Central memory CD8-positive, alpha-beta T cell (primary cell): ENCODE measurements around the gene NABP2.

Source experiments
- ATAC-seq: fragments of 150-1000 bp; cut with Tn5 transposase; replicated peaks from 2 replicates; pipeline ENCODE4 v1.10.0; 2022; ENCODE audit warnings: mild to moderate bottlenecking, moderate FRiP score, moderate number of reproducible peaks; ENCODE audit not compliant: poor library complexity, severe bottlenecking; ENCODE audit errors: extremely low read depth
- DNase-seq, 2 donors: peaks; one replicate each; pipeline ENCODE4 v3.0.0; 2021; ENCODE audit warnings: low spot score in 2 of 2
- H3K27ac Mint-ChIP-seq: one replicate; pipeline ENCODE4 v1.8.0; 2022; ENCODE audit warnings: low read depth, mild to moderate bottlenecking, moderate library complexity, mixed read lengths
- H3K27me3 Mint-ChIP-seq: one replicate; pipeline ENCODE4 v1.8.0; 2022; ENCODE audit warnings: mixed read lengths
- H3K36me3 Mint-ChIP-seq: one replicate; pipeline ENCODE4 v1.8.0; 2022; ENCODE audit warnings: mild to moderate bottlenecking, moderate library complexity, mixed read lengths; ENCODE audit not compliant: insufficient read depth
- H3K4me1 Mint-ChIP-seq: one replicate; pipeline ENCODE4 v1.8.0; 2022; ENCODE audit warnings: mixed read lengths
- H3K4me3 Mint-ChIP-seq: one replicate; pipeline ENCODE4 v1.8.0; 2022; ENCODE audit warnings: mild to moderate bottlenecking, moderate library complexity, mixed read lengths
- H3K9me3 Mint-ChIP-seq: one replicate; pipeline ENCODE4 v1.8.0; 2022; ENCODE audit warnings: mixed read lengths

Gene NABP2

DNA sequence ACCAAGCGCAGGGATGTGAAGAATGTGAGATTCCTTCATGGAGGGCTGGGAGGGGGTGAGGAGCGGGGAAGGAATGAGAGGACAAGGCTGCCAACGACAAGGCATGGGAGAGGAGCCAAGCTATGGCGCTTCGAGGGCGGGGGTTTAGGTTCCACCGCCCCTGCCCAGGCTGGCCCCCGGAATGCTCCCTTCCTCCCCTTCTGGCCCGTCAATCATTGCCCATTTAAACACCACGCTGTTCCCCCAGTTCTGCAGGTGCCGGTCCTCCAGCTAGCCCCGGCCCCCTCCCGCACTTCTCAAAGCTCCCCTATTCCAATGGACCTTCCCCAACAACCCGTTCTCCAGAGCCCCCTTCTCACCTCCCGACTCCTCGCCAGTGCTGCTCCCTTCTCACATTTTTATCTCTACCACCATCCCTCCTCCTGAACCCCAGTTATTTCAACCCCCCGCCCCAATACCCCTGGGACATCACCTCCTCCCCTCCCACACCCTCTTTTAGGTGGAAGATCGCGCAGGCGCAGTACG, 2.8 kb upstream of the NABP2 start:
- DNase-seq (peak in 1 of 2 donors; percentile 20), ATAC-seq (peak; percentile 10)
- H3K27me3 Mint-ChIP-seq, result no peaks in the 10 kb centered on the region
- peaks cover 57% of the 10 kb centered on the region for H3K4me1 Mint-ChIP-seq
- H3K4me3 Mint-ChIP-seq, result peak overlapping the region; percentile 99
- H3K9me3 Mint-ChIP-seq, result no peaks in the 10 kb centered on the region
- H3K27ac Mint-ChIP-seq, result peak overlapping the region; percentile 100
- peaks cover 19% of the 10 kb centered on the region for H3K36me3 Mint-ChIP-seq

DNA sequence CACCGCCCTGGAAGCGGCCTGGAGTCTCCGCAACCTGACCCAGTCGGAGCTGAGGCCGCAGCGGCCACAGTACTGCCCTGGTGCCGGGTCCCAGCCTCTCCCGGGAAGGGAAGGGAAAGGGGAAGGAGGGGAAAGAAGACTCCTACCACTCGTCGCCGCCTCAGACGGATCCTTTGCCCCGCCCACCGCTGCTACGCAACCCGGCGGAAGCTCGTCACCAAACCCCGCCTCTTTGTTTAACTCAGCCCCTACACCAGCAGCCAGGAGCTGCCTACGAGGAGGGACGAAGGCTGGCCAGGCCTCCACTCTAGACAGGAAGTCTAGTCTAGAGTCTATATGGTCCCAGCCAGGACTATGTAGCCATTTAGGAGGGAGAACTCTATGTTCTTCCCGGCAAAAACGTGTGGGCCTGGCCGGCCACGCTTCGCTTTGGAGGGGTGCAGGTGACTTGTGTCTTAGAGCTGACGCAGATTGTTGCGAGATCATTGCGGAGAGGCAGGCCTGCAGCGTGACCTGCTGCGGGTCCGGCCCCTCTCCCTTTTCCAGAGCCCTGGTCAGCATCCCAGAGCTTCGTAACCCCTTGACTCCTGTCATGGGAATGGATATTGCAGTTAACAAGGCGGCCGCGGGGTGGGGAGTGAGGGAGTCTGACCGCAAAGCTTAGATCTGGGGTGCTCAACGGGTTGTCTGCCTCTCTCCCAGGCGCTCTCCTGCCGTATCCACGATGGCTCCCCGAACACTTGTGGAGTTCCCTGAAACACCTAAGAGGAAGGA, 2.2 kb upstream of the NABP2 start, which contains the start of gene RNF41:
TSS of gene RNF41 (minus strand) at position 166 of the 774 bp plus-strand sequence. CDS start 7,875 bp downstream, outside the sequence.
- Mint-ChIP-seq H3K4me1 (peaks cover 51% of the 10 kb centered on the region), H3K9me3 (no peaks in the 10 kb centered on the region), H3K4me3 (peak within 1 kb of the TSS; percentile 99), H3K27me3 (no peaks in the 10 kb centered on the region), H3K27ac (peak within 1 kb of the TSS; percentile 100), H3K36me3 (peaks cover 20% of the 10 kb centered on the region)
- peak; percentile 90 for ATAC-seq
- DNase-seq, result peak; percentile 88 to 91

DNA sequence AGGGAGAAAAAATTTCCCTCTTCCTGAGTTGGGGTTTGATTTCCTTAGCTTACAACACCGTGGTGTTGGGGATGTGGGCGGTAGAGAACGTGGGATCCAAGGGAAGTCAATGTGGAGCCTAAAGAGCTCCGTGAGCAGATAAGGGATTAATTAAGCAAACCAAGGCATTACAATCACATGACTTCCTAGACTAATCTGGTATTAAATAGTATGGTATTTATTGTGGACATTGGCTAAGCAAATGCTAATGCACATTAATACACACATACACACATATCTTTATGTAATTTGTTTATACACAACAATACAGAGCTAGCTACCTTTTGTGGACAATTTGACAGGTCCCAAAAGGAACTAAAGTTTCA, 1.6 kb upstream of the NABP2 start:
- H3K27ac Mint-ChIP-seq, result peak overlapping the region; percentile 100
- H3K27me3 Mint-ChIP-seq, result no peaks in the 10 kb centered on the region
- H3K4me1 Mint-ChIP-seq, result peaks cover 51% of the 10 kb centered on the region
- no peaks in the 10 kb centered on the region for H3K9me3 Mint-ChIP-seq
- H3K36me3 Mint-ChIP-seq, result peaks cover 20% of the 10 kb centered on the region
- H3K4me3 Mint-ChIP-seq, result peak overlapping the region; percentile 99
- DNase-seq (no peak), ATAC-seq (no peak)

DNA sequence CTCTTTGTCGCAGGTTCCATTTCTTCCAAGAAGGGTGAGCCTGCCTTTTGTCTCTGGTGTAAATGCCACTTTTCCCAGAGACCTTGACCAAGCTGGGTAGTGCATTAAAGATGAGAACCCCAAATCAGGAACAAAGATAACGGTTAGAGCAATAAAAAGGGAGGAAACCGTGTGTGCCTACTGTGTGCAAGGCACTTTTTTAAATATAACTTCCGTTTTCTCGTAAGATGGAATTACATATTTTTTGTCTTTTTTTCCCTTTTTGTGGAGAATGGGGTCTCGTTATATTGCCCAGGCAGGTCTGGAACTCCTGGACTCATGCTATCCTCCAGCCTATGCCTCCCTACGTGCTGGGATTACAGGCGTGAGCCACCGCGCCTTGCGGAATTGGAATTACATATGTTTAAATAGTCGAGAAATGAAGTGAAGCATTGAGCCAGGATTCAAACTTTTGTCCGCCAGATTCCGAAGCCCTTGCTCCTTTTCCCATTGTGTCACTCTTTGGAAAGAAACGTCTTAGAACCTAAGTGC, 506 bp upstream of the NABP2 start:
- no peak for DNase-seq
- no peaks in the 10 kb centered on the region for H3K9me3 Mint-ChIP-seq
- no peak for ATAC-seq
- H3K4me3 Mint-ChIP-seq, result peak overlapping the region; percentile 79
- H3K27ac Mint-ChIP-seq, result peak overlapping the region; percentile 81
- H3K4me1 Mint-ChIP-seq, result peaks cover 51% of the 10 kb centered on the region
- H3K36me3 Mint-ChIP-seq, result peaks cover 20% of the 10 kb centered on the region
- H3K27me3 Mint-ChIP-seq, result no peaks in the 10 kb centered on the region

DNA sequence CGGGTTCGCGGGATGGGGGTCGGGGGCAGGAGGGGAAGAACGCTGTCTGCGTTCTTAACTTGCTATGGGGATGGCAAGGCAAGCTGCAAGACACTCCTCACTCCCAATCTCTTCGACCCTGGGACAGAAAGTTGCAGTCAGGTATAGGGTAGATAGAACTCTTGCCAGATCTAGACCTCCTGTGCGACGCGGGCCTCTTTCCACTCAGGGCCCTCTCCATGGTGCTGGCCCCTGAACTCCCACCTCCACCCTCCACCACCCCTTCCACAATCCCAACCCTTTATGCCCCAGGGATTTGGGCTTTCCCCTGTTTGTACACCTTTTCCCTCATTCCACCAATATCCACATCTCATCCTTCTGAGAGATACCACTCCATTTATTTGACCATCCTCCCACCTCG, 812 bp downstream of the NABP2 start:
- no peak for ATAC-seq
- H3K27ac Mint-ChIP-seq, result peak overlapping the region; percentile 81
- H3K9me3 Mint-ChIP-seq, result no peaks in the 10 kb centered on the region
- H3K36me3 Mint-ChIP-seq, result peaks cover 20% of the 10 kb centered on the region
- H3K4me3 Mint-ChIP-seq, result peak overlapping the region; percentile 79
- H3K27me3 Mint-ChIP-seq, result no peaks in the 10 kb centered on the region
- H3K4me1 Mint-ChIP-seq, result peaks cover 51% of the 10 kb centered on the region
- DNase-seq, result no peak

DNA sequence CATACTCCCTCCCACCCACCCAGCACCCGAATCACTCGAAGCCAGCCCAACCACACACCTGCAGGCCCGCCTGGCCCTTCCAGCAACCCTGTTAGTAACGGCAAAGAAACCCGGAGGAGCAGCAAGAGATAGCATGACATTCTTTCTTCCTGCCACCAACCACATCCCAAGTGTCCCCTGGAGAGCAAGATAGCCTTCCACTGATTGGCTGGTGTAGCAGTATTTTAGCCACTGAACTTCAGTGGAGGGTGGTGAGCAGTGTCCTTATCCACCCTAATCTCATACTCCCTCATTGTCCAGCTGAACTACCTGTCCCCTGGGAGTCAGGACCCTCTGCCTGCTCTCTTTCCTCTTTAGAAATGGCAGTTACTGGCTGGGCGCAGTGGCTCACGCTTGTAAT, 4.9 kb downstream of the NABP2 start:
- DNase-seq, result no peak
- ATAC-seq, result no peak
- Mint-ChIP-seq H3K27ac (no peak overlapping the region), H3K36me3 (peaks cover 7% of the 10 kb centered on the region), H3K4me1 (peaks cover 17% of the 10 kb centered on the region), H3K27me3 (no peaks in the 10 kb centered on the region), H3K4me3 (no peak overlapping the region), H3K9me3 (no peaks in the 10 kb centered on the region)

GRCh38 chr12:56229916-56230431, 5.8 kb downstream of the NABP2 start, which contains the start of gene SLC39A5:
Gene SLC39A5 (plus strand): TSS chr12:56230051. CDS start chr12:56231275, 1,224 bp downstream.
- no peaks in the 10 kb centered on the region for H3K27me3 Mint-ChIP-seq
- no peaks in the 10 kb centered on the region for H3K9me3 Mint-ChIP-seq
- no peak within 1 kb of the TSS for H3K4me3 Mint-ChIP-seq
- H3K27ac Mint-ChIP-seq, result no peak within 1 kb of the TSS
- DNase-seq (no peak), ATAC-seq (no peak)
- peaks cover 7% of the 10 kb centered on the region for H3K36me3 Mint-ChIP-seq
- H3K4me1 Mint-ChIP-seq, result peaks cover 8% of the 10 kb centered on the region

DNA sequence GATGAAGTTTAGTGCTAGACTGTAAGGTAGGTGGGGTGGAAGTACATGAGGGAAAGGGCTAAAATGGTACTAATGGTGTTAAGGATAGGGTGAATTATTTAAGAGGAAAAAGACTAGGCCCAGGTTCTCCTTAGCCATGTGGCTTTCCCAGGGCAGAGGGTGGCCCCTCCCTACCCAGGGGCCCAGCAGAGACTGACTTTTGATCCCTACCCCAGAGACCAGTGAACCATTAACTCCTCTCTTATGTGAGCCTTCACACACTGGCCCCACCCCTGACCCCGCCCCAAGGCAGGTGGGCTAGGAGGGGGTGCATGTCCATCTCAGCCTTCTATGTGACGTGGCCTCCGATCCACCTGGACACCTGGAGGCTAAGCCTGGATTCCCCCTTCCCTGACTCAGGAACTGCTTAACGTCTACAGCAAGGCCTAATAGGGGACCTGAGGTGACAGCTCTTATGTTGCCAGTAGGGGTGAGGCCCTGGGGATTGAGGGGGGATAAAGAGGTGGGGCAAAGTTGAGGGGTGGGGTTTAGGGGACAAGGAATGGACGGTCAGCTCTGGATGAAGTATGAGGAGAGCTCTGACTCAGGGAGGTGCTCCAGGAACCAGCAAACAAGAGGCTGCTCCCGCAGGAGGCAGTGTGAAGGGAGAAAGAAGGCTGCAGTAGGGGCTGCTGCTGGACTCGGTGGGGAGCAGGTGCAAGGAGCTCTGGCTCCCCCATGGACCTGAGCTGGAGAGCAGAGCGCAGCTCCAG, 6.5 kb downstream of the NABP2 start:
- no peak for ATAC-seq
- Mint-ChIP-seq H3K36me3 (peaks cover 10% of the 10 kb centered on the region), H3K4me3 (no peak overlapping the region), H3K27me3 (no peaks in the 10 kb centered on the region), H3K27ac (no peak overlapping the region), H3K9me3 (no peaks in the 10 kb centered on the region), H3K4me1 (peaks cover 1% of the 10 kb centered on the region)
- no peak for DNase-seq

- Mint-ChIP-seq H3K9me3 (no peaks in the 10 kb centered on the region), H3K27me3 (no peaks in the 10 kb centered on the region), H3K27ac (no peak overlapping the region), H3K36me3 (peaks cover 10% of the 10 kb centered on the region), H3K4me1 (no peaks in the 10 kb centered on the region), H3K4me3 (no peak overlapping the region)
- no peak for ATAC-seq
- DNase-seq, result no peak
These were observed 7.0 kb downstream of the NABP2 start for GRCh38 chr12:56231184-56231582.

DNA sequence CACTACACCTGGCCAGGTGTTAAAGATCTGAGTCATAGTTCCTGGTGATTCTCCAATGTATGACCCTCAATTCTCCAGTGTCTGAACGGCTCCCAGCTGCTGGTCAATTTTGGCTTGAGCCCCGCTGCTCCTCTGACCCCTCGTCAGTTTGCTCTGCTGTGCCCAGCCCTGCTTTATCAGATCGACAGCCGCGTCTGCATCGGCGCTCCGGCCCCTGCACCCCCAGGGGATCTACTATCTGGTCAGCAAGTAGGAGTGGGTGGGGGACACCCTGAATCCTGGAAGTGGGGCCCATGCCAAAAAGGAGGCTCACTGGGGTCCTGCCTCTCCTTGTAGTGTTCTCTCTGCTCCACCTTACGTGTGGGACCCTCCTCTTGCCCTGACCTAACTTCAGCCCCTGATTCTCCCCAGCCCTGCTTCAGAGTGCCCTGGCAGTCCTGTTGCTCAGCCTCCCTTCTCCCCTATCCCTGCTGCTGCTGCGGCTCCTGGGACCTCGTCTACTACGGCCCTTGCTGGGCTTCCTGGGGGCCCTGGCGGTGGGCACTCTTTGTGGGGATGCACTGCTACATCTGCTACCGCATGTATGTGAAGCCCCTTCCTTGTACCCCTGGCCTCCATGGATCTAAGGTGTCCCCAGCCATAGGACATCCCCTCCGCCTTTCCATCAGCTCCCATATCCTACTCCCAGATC, 10.7 kb downstream of the NABP2 start:
- Mint-ChIP-seq H3K4me1 (peaks cover 5% of the 10 kb centered on the region), H3K36me3 (peaks cover 4% of the 10 kb centered on the region), H3K4me3 (no peak overlapping the region), H3K27me3 (no peaks in the 10 kb centered on the region), H3K27ac (peak overlapping the region; percentile 3), H3K9me3 (no peaks in the 10 kb centered on the region)
- ATAC-seq (no peak), DNase-seq (no peak)

DNA sequence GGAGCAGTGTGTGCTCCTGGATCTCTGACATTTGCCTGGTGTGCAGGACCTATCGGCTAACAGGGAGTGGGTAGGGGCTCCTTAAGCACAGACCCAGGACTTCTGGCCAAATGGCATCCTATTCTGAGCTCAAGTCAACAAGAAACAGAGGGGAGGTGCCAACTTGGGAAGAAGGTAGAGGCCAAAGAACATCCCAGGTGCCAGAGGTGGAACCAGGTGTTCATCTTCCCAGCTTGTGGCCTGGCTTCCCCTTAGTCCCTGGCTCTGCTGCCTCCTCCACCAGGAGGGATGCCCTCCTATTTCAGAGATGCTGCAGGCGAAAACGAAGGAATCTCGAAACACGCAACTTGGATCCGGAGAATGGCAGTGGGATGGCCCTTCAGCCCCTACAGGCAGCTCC, 11.9 kb downstream of the NABP2 start:
- H3K4me3 Mint-ChIP-seq, result no peak overlapping the region
- no peak overlapping the region for H3K27ac Mint-ChIP-seq
- H3K4me1 Mint-ChIP-seq, result peaks cover 5% of the 10 kb centered on the region
- DNase-seq, result no peak
- peaks cover 7% of the 10 kb centered on the region for H3K36me3 Mint-ChIP-seq
- H3K9me3 Mint-ChIP-seq, result no peaks in the 10 kb centered on the region
- ATAC-seq, result no peak
- H3K27me3 Mint-ChIP-seq, result no peaks in the 10 kb centered on the region

GRCh38 chr12:56236985-56237384, 12.8 kb downstream of the NABP2 start:
- Mint-ChIP-seq H3K27ac (no peak overlapping the region), H3K4me3 (no peak overlapping the region), H3K27me3 (no peaks in the 10 kb centered on the region), H3K36me3 (peaks cover 9% of the 10 kb centered on the region), H3K4me1 (peaks cover 5% of the 10 kb centered on the region), H3K9me3 (no peaks in the 10 kb centered on the region)
- DNase-seq (no peak), ATAC-seq (no peak)
